Effector memory CD4-positive, alpha-beta T cell (primary cell): ENCODE results near the gene MYOM1.

Source experiments
- DNase-seq, 3 donors: peaks; one replicate each; pipeline ENCODE4 v3.0.0-alpha.2; 2020
- H3K27ac ChIP-seq: 2 replicates; pipeline ENCODE4 v1.7.0; 2013; ENCODE audit warnings: mild to moderate bottlenecking, low read length, moderate library complexity; ENCODE audit not compliant: insufficient read depth, poor library complexity, severe bottlenecking
- H3K27me3 ChIP-seq: replicated peaks from 2 replicates; pipeline ENCODE4 v1.7.0; 2013; ENCODE audit warnings: mild to moderate bottlenecking, low read length; ENCODE audit not compliant: insufficient read depth, control insufficient read depth, poor library complexity, severe bottlenecking
- H3K36me3 ChIP-seq: 2 replicates; pipeline ENCODE4 v1.7.0; 2013; ENCODE audit warnings: mild to moderate bottlenecking, low read length, moderate library complexity; ENCODE audit not compliant: control insufficient read depth, insufficient read depth
- H3K4me1 ChIP-seq: 2 replicates; pipeline ENCODE4 v1.7.0; 2013; ENCODE audit warnings: low read length, mild to moderate bottlenecking; ENCODE audit not compliant: control insufficient read depth, insufficient read depth, poor library complexity, severe bottlenecking
- H3K4me3 ChIP-seq: 2 replicates; pipeline ENCODE4 v1.7.0; 2013; ENCODE audit warnings: low read length, low read depth, mild to moderate bottlenecking; ENCODE audit not compliant: insufficient read depth, poor library complexity, severe bottlenecking
- H3K9me3 ChIP-seq: 2 replicates; pipeline ENCODE4 v1.7.0; 2013; ENCODE audit warnings: mild to moderate bottlenecking, low read length, moderate library complexity; ENCODE audit not compliant: control insufficient read depth

The MYOM1 gene

DNA sequence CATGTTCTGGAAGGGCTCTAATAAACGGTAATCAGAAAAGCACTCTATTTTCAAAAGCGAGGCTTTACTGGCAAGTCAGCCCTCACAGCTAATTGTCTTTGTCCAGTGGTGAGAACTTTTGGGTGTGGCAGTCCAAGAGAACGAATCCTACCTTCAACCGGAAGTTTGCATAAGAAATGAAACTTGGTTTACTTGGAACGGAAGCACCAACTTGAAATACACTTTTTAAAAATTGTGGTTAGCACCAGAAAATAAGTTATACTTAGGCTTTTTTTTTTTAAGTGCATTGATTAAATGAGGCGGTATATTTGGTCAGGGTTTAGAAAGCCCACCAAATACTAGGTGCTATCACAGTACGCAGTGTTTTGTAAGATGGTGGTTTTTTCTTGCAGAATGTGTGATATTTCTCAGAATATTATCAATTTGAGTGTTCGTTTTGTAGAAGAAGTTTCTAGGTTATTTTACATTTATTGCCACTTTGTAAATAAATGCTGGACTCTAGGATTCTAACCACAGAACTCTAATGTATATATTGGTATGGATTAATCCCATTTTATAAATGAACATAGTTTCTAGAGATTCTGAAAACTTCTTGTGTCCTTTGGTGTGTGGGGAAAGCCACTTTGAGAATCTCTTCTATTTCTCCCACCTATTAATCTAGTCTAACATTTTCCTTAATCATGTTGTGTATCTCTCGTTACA is 29.0 kb upstream of the MYOM1 start:
- no peaks in the 10 kb centered on the region for H3K27me3 ChIP-seq
- no peaks in the 10 kb centered on the region for H3K9me3 ChIP-seq
- peak overlapping the region; percentile 85 for H3K27ac ChIP-seq
- DNase-seq = peak in 1 of 3 donors; percentile 12
- H3K36me3 ChIP-seq = peaks cover 6% of the 10 kb centered on the region
- H3K4me1 ChIP-seq = peaks cover 34% of the 10 kb centered on the region
- H3K4me3 ChIP-seq = peak overlapping the region; percentile 79

GRCh38 chr18:3248062-3248657 is 28.4 kb upstream of the MYOM1 start:
- H3K27me3 ChIP-seq = no peaks in the 10 kb centered on the region
- no peak for DNase-seq
- peaks cover 28% of the 10 kb centered on the region for H3K4me1 ChIP-seq
- no peaks in the 10 kb centered on the region for H3K36me3 ChIP-seq
- peak overlapping the region; percentile 85 for H3K27ac ChIP-seq
- H3K9me3 ChIP-seq = no peaks in the 10 kb centered on the region
- H3K4me3 ChIP-seq = peak overlapping the region; percentile 79

DNA sequence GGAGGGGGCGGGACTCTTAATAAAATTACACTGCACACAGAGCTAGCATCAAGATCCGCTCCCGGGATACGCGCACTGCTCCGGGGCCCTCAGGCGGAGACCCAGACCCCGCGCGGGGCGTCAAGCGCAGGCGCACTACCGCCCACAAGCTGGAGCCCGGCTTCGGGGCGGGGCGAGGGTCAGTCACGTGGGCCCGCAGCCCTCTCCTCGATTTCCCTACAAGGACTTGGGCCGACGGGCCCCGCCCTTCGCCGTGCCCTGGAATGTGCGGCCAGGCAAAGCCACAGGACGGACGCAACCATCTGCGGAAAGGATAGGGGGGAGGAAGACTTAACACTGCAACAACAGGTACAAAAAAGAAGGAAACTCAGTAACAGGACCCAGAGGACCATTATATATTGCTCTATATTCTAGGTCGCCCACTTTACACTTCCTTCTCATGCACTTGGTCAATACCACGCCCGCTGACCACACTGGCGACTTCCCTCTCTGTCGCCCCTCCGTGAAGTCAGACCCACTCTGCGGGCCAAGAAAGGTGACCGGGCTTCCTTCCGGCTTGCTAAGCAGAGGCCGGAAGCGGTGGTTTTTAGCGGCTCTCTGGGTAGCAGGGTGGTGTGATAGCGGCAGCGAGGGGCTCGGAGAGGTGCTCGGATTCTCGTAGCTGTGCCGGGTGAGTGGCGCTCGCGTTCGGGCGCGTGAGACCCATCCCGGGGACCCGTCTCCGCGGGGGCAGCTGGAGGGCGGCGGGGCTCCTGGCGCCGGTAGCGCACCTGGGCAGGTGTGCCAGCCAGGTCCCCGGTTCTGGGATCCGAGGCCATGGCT is 27.7 kb upstream of the MYOM1 start, which contains the start of gene MYL12A:
TSS of gene MYL12A (plus strand) at position 562 of the 822 bp plus-strand sequence. CDS start 5,447 bp downstream, outside the sequence.
- Histone ChIP-seq H3K4me1 (peaks cover 20% of the 10 kb centered on the region), H3K36me3 (no peaks in the 10 kb centered on the region), H3K27me3 (no peaks in the 10 kb centered on the region), H3K9me3 (no peaks in the 10 kb centered on the region), H3K4me3 (peak within 1 kb of the TSS; percentile 79), H3K27ac (peak within 1 kb of the TSS; percentile 85)
- DNase-seq = peak; percentile 79 to 86 (median 84)

DNA sequence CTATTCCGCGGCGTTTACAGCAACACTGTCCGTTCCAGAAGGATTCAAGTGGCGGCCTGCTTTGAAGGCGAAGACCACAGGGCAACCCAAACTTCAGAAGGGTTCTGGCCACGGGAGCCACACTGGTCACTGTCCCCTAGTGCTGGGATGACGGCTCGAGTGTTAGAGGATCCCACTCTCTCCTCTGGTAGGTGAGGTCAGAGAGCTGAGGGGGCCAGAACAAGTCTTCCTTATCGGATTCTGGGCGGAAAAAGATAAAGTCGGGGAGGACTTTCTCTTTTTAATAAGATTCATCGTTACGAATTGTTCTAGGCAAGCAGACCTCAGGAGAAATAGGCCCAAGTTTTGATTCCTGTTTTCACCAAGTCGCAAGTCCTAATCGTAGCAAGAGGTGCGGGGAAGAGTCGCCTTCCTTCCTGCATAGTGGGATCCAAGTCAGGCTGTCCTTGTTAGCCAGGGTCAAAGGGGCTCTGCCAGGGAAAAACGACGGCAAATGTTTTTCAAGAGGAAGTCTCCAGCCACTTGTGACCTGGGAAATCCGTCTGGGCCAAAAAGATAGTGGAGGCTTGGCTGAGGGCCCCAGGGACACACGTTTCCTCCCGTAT is 27.0 kb upstream of the MYOM1 start:
- Histone ChIP-seq H3K4me3 (peak overlapping the region; percentile 79), H3K36me3 (no peaks in the 10 kb centered on the region), H3K27ac (peak overlapping the region; percentile 85), H3K4me1 (peaks cover 16% of the 10 kb centered on the region), H3K27me3 (no peaks in the 10 kb centered on the region), H3K9me3 (no peaks in the 10 kb centered on the region)
- peak in 1 of 3 donors; percentile 11 for DNase-seq

DNA sequence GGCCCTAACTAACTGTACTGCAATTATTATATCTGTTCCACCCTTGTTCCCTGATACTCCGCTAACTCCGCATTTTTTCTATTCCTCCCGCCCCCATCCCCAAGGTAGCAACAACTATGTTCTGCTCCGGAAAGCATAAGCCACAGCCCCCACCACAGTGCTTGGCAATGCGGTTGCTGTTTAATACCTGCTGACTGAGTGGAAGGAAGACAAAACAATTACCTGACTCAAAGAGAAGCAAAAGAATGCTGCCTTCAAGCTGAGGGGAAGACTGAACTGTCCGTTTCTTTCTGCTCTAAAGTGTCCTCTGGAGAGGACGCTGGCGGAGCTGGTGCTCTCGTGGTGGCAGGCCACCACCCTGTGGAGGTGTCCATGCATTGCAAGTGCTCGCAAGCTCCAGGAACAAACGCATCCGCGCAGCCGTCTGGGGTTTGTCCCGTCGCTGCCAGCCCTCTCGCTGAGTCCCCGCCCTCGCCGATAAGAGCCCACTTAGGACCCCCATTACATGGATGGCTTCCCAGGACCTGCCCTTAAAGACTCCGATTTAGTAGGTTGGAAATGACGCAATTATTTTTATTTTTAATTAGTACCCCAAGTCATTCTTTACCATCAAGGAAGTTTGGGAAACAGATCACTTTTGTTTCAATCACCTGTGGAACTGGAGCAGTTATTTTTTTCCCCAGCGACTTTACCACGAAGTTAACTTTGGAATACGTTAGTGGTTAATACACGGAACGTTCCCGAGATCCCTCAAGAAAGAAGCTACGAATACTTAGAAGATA is 26.3 kb upstream of the MYOM1 start:
- peak overlapping the region; percentile 79 for H3K4me3 ChIP-seq
- no peaks in the 10 kb centered on the region for H3K36me3 ChIP-seq
- H3K27ac ChIP-seq = peak overlapping the region; percentile 85
- no peaks in the 10 kb centered on the region for H3K9me3 ChIP-seq
- peaks cover 11% of the 10 kb centered on the region for H3K4me1 ChIP-seq
- peak; percentile 49 to 66 (median 58) for DNase-seq
- H3K27me3 ChIP-seq = no peaks in the 10 kb centered on the region

GRCh38 chr18:3245185-3245564 is 25.4 kb upstream of the MYOM1 start:
- H3K4me1 ChIP-seq = peaks cover 8% of the 10 kb centered on the region
- H3K27me3 ChIP-seq = no peaks in the 10 kb centered on the region
- H3K4me3 ChIP-seq = no peak overlapping the region
- H3K27ac ChIP-seq = no peak overlapping the region
- H3K9me3 ChIP-seq = no peaks in the 10 kb centered on the region
- no peak for DNase-seq
- H3K36me3 ChIP-seq = no peaks in the 10 kb centered on the region

GRCh38 chr18:3238742-3239141 is 19.0 kb upstream of the MYOM1 start:
- H3K36me3 ChIP-seq = no peaks in the 10 kb centered on the region
- no peaks in the 10 kb centered on the region for H3K4me1 ChIP-seq
- H3K4me3 ChIP-seq = no peak overlapping the region
- H3K27ac ChIP-seq = no peak overlapping the region
- H3K27me3 ChIP-seq = no peaks in the 10 kb centered on the region
- no peak for DNase-seq
- H3K9me3 ChIP-seq = no peaks in the 10 kb centered on the region

GRCh38 chr18:3236470-3236869 is 16.7 kb upstream of the MYOM1 start:
- Histone ChIP-seq H3K27me3 (no peaks in the 10 kb centered on the region), H3K27ac (no peak overlapping the region), H3K36me3 (no peaks in the 10 kb centered on the region), H3K4me3 (no peak overlapping the region), H3K9me3 (no peaks in the 10 kb centered on the region), H3K4me1 (no peaks in the 10 kb centered on the region)
- DNase-seq = no peak

DNA sequence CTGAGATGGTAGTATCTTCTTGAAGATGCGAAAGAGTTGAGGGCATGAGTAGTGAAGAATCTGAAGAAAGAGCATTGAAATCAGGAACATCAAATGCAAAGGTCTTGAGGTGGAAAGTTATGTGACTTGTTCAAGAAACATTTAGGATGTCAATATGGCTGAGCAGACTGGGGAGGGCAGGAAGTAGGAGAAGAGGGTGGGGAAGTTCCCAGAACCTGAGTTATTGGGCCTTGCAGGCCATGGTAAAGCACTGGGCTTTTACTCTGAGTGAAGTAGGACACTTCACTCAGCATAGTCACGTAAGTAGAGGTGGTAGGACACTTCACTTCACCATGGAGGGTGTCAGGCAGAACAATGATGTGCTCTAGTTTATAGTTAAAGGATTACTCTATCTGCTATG is 16.1 kb upstream of the MYOM1 start:
- Histone ChIP-seq H3K4me1 (no peaks in the 10 kb centered on the region), H3K9me3 (no peaks in the 10 kb centered on the region), H3K36me3 (no peaks in the 10 kb centered on the region), H3K27ac (no peak overlapping the region), H3K27me3 (no peaks in the 10 kb centered on the region), H3K4me3 (no peak overlapping the region)
- DNase-seq = no peak
